ENCODE results near the gene MZB1. TPM values are rescaled to one million over a fixed set of nuclear protein-coding genes. Genes with fewer than 3 reads are reported as not detected.

Gene MZB1
- total RNA-seq, 6 donors from 2014 or later = 1.5 to 30.7 (median 15.5) TPM

DNA sequence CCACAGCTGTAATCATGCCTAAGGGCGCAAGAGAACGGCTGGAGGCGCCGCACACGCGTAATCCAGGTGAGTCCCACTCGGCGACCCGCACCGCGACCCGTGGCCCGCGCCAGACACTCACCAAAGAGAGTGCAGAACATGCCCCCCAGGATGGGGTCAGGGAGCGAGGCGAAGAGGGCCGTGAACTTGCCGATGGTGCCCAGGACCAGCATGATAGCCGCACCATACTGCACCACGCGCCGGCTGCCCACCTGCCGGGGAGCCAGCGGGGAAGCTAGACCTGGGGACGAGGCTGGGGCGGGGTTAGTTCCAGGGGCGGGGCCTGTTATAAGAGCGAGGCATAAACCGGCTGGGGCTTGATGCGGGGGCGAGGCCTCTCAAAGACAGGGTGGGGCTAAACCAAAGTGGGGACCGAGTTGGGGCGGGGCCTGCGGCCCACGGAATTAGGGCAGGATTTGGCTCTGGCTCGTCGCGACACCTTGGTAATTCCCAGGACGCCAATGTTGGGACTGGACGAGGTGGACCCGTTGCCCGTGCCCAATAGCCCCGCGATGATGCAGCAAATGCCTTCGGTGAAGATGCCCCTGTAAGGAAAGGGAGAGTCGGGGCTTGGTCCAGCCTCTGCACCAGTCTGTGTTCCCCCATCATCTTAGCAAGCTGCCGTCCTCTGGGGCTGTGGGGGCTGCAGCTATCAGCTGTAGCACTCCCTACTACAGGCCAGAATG lies 11.4 kb downstream of the MZB1 start:
- DNase-seq (no peak), ATAC-seq (ENCODE audit: low FRiP score in 2 of 2) (no peak)
- Histone ChIP-seq H3K36me3 (peaks cover 0 to 16% (median 6%) of the 10 kb centered on the region in 4 donors), H3K4me1 (no peaks in the 10 kb centered on the region), H3K9me3 (no peaks in the 10 kb centered on the region), H3K4me3 (no peak overlapping the region), H3K27ac (no peak overlapping the region), H3K27me3 (no peaks in the 10 kb centered on the region)
- no peak for TF ChIP-seq POLR2AphosphoS5 (IDR thresholded peaks at IDR 0.05)
- whole genome bisulfite sequencing, 2 donors = 82 to 86% methylated on average over 27 to 45 of the region's 47 CpGs

GRCh38 chr5:139377226-139377625 lies 12.5 kb downstream of the MZB1 start:
- Histone ChIP-seq H3K9me3 (no peaks in the 10 kb centered on the region), H3K27me3 (no peaks in the 10 kb centered on the region), H3K36me3 (peaks cover 0 to 16% (median 12%) of the 10 kb centered on the region in 4 donors), H3K4me1 (no peaks in the 10 kb centered on the region), H3K4me3 (no peak overlapping the region), H3K27ac (no peak overlapping the region)
- no peak for DNase-seq
- TF ChIP-seq CTCF (IDR thresholded peaks at IDR 0.05) (no peak), POLR2AphosphoS5 (IDR thresholded peaks at IDR 0.05) (no peak), EP300 (IDR thresholded peaks at IDR 0.05) (no peak)
- ATAC-seq (ENCODE audit: low FRiP score in 2 of 2) = no peak
- WGBS, 2 donors = 66% methylated on average over 3 of the region's 3 CpGs; no CpG with 5 or more reads in 1 of the 2 donors

GRCh38 chr5:139376364-139376763 lies 13.3 kb downstream of the MZB1 start:
- DNase-seq (no peak), ATAC-seq (ENCODE audit: low FRiP score in 2 of 2) (no peak)
- Histone ChIP-seq H3K36me3 (peaks cover 0 to 24% (median 19%) of the 10 kb centered on the region in 4 donors), H3K27me3 (no peaks in the 10 kb centered on the region), H3K9me3 (no peaks in the 10 kb centered on the region), H3K27ac (no peak overlapping the region), H3K4me3 (no peak overlapping the region), H3K4me1 (no peaks in the 10 kb centered on the region)
- TF ChIP-seq POLR2A (IDR thresholded peaks at IDR 0.05) (no peak), EP300 (IDR thresholded peaks at IDR 0.05) (no peak), CTCF (IDR thresholded peaks at IDR 0.05) (no peak), POLR2AphosphoS5 (IDR thresholded peaks at IDR 0.05) (no peak)
- 88 to 96% methylated on average over 7 of the region's 7 CpGs for WGBS, 2 donors

DNA sequence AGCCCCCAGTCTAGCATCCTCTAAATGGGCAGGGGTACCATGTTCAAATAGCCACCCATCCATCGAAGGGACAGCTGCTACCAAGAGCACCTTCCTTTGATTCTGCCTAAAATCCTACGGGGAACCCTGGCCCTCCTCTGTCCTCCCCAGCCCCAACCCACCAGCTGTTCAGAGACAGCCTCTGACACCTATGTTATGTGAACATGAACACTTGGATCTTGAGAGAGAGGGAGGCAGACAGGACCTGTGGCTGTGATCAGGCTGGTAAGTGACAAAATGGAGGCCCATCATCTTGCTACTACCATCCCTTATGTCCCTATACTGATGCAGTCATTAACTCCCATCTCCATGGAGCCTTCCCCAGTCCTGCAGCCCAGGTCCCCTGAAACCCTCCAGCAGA lies 14.8 kb downstream of the MZB1 start:
- 92% methylated on average over 2 of the region's 2 CpGs for WGBS, 2 donors
- Histone ChIP-seq H3K27ac (no peak overlapping the region), H3K36me3 (peaks cover 0 to 36% (median 27%) of the 10 kb centered on the region in 4 donors), H3K9me3 (no peaks in the 10 kb centered on the region), H3K4me3 (no peak overlapping the region), H3K27me3 (no peaks in the 10 kb centered on the region), H3K4me1 (no peaks in the 10 kb centered on the region)
- no peak for DNase-seq
- no peak for TF ChIP-seq POLR2A (IDR thresholded peaks at IDR 0.05)
- no peak for TF ChIP-seq POLR2AphosphoS5 (IDR thresholded peaks at IDR 0.05)
- TF ChIP-seq CTCF (IDR thresholded peaks at IDR 0.05) = no peak
- no peak for TF ChIP-seq EP300 (IDR thresholded peaks at IDR 0.05)
- ATAC-seq (ENCODE audit: low FRiP score in 2 of 2) = no peak

DNA sequence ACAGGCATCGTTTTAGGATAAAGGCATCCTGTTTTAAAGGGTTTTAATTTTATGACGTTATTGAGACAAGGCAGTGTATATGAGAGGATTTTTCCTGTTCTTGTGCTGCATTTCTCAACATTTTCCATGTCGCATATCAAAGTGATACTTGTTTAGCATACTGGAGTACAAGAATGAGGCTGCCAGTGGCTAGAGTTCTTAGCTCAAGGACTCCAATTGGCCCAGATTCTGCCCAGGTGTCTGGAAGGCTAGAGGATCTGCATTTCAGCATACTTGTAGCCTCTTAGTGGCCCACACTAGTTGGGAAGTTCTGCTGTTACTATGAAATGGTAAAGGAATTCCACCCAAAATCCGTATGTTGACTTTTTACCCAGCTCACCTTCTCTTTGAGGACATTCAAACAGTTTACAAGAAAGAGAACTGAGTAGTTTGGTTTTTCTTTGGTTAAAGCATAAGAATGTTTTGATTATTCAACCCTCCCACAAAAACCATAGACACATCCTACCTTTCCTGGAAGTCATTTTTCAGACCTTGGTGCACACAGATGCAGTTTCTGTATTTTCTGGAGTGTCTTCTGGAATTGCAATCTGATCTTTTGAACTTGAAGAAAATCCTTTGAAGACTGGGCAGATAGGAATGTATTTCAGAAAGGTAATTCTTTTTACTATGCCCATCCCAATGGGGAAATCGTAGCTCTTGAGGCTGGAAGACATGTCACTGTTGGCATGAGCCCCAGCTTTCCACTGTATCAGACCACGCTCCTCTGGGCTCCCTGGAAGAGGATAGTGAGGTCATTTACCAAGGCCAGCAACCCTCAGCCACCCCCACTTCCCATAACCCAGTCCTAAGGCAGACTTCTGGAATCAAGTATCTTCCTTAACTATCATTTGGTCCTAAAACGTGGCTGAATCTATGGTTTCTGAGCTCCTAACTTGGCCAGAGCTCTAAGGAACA lies 18.0 kb downstream of the MZB1 start:
- no peaks in the 10 kb centered on the region for H3K27me3 ChIP-seq
- 76 to 87% methylated on average over 7 of the region's 7 CpGs for WGBS, 2 donors
- TF ChIP-seq POLR2AphosphoS5 (IDR thresholded peaks at IDR 0.05) = no peak
- no peak for TF ChIP-seq POLR2A (IDR thresholded peaks at IDR 0.05)
- TF ChIP-seq CTCF (IDR thresholded peaks at IDR 0.05) = no peak
- no peak for TF ChIP-seq EP300 (IDR thresholded peaks at IDR 0.05)
- H3K9me3 ChIP-seq = no peaks in the 10 kb centered on the region
- H3K4me3 ChIP-seq = no peak overlapping the region
- no peak for DNase-seq
- peaks cover 3 to 68% (median 43%) of the 10 kb centered on the region in 4 donors for H3K36me3 ChIP-seq
- no peaks in the 10 kb centered on the region for H3K4me1 ChIP-seq
- H3K27ac ChIP-seq = no peak overlapping the region
- ATAC-seq (ENCODE audit: low FRiP score in 2 of 2) = peak in 1 of 2 donors; percentile 43
